Astrocyte (in vitro differentiated cells and primary cell): ENCODE results near the gene MYH15.

Experiments used
- CTCF ChIP-seq: IDR thresholded peaks from 2 replicates; pipeline ENCODE4 v1.5.1; 2011; ENCODE audit warnings: low read depth, mild to moderate bottlenecking, inconsistent platforms, low read length, moderate library complexity; ENCODE audit not compliant: insufficient read depth
- EZH2 ChIP-seq: IDR thresholded peaks from 2 replicates; pipeline ENCODE4 v1.6.1; 2012; ENCODE audit warnings: mild to moderate bottlenecking, low read length, inconsistent platforms; ENCODE audit not compliant: insufficient read depth

DNA sequence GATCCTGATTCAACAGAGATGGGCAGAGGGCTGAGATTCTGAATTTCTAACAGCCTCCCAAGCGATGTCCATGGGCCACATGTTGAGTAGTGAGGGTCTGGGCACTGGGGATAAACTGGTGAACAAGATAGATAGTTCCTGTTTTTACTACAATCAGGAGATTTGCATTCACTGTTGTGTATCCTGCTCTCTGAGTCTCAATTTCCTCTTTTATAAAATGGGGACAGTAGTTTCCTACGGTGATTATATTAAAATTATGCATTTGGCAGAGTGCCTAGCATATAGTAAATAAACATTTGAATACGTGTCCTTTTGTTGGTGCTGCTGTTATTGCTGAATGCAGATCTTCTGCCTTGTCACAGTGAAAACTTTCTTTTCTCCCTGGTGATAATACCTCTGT is 102.5 kb downstream of the MYH15 start:
- no peak for TF ChIP-seq EZH2
- no peak for TF ChIP-seq CTCF
